DOHH2 (cell line): ENCODE data around the gene CNKSR3.

Experiments
- H3F3A ChIP-seq: fragments of 200-600 bp; sonication (generic), shearing (Covaris generic); 2 replicates; pipeline ENCODE4 v1.6.0; 2016; ENCODE audit warnings: antibody characterized with exemption, mild to moderate bottlenecking; ENCODE audit not compliant: control insufficient read depth, insufficient read depth
- H3K27ac ChIP-seq: fragments of 200-600 bp; sonication (generic); 2 replicates; pipeline ENCODE4 v1.5.1; 2014; ENCODE audit warnings: low read depth, mild to moderate bottlenecking, low read length, moderate library complexity
- H3K27me3 ChIP-seq: fragments of 200-600 bp; sonication (generic); 2 replicates; pipeline ENCODE4 v1.6.1; 2014; ENCODE audit warnings: mild to moderate bottlenecking, low read length, mixed read lengths; ENCODE audit not compliant: control insufficient read depth
- H3K36me3 ChIP-seq: fragments of 200-600 bp; sonication (generic); 2 replicates; pipeline ENCODE4 v1.6.1; 2014; ENCODE audit warnings: mild to moderate bottlenecking, low read length, moderate library complexity, mixed read lengths; ENCODE audit not compliant: control insufficient read depth
- H3K4me1 ChIP-seq: fragments of 200-600 bp; sonication (generic); 2 replicates; pipeline ENCODE4 v1.6.1; 2014; ENCODE audit warnings: mild to moderate bottlenecking, low read length, mixed read lengths; ENCODE audit not compliant: control insufficient read depth
- H3K4me2 ChIP-seq: fragments of 200-600 bp; sonication (generic); 2 replicates; pipeline ENCODE4 v1.6.0; 2014; ENCODE audit warnings: mild to moderate bottlenecking, low read length, moderate library complexity
- H3K4me3 ChIP-seq: fragments of 200-600 bp; sonication (generic); 2 replicates; pipeline ENCODE4 v1.5.1; 2014; ENCODE audit warnings: mild to moderate bottlenecking, low read length, mixed read lengths
- H3K79me2 ChIP-seq: fragments of 200-600 bp; sonication (generic); 2 replicates; pipeline ENCODE4 v1.6.1; 2014; ENCODE audit warnings: mild to moderate bottlenecking, low read length, mixed read lengths; ENCODE audit not compliant: control insufficient read depth
- H3K9me2 ChIP-seq: fragments of 200-600 bp; sonication (generic); replicated peaks from 2 replicates; pipeline ENCODE4 v1.6.1; 2014; ENCODE audit warnings: mild to moderate bottlenecking, low read length, mixed read lengths; ENCODE audit not compliant: control insufficient read depth
- H3K9me3 ChIP-seq: fragments of 200-600 bp; sonication (generic); 2 replicates; pipeline ENCODE4 v1.6.1; 2014; ENCODE audit warnings: antibody characterized with exemption, low read length, mixed read lengths; ENCODE audit not compliant: control insufficient read depth, insufficient read depth
- H4K20me1 ChIP-seq: fragments of 200-600 bp; sonication (generic); 2 replicates; pipeline ENCODE4 v1.6.0; 2014; ENCODE audit warnings: low read depth, mild to moderate bottlenecking, antibody characterized with exemption, low read length, moderate library complexity; ENCODE audit not compliant: control insufficient read depth, insufficient read depth
- CTCF ChIP-seq: fragments of 200-600 bp; sonication (generic); IDR thresholded peaks from one replicate; pipeline ENCODE4 v1.5.1; 2014; ENCODE audit warnings: antibody characterized with exemption, mild to moderate bottlenecking, low read depth, low read length; ENCODE audit not compliant: poor library complexity, severe bottlenecking
- EZH2phosphoT487 ChIP-seq: fragments of 200-600 bp; sonication (generic); IDR thresholded peaks from 2 replicates; pipeline ENCODE4 v1.6.1; 2017; ENCODE audit warnings: borderline replicate concordance, mild to moderate bottlenecking, antibody characterized with exemption, low read length, moderate library complexity, mixed read lengths

CNKSR3 gene

DNA sequence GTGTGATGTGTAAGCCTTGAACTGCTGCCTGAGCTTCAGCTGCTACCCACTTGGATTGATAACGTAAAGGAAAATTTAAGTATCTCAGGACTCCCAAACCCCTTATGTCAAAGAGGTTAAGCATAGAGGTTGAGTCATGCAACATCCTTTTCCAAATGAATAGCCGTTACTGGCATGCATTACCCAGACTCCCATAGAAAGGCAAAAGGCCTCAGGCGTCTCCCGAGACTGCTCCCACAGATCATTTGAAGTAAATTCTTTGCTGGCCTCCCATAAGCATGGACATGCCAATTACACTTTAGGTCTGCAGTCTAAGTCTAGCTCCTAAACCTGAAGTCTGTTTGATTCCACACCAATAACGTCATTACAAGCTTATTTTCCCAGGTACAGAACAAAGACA, 168.6 kb downstream of the CNKSR3 start:
- no peaks in the 10 kb centered on the region for H4K20me1 ChIP-seq
- H3K4me3 ChIP-seq: no peak overlapping the region
- H3K9me2 ChIP-seq: no peaks in the 10 kb centered on the region
- H3F3A ChIP-seq: no peaks in the 10 kb centered on the region
- H3K9me3 ChIP-seq: peaks cover 4% of the 10 kb centered on the region; the same call in 1 of the 2 replicates
- H3K27me3 ChIP-seq: peaks cover 3% of the 10 kb centered on the region; the same call in 1 of the 2 replicates
- no peaks in the 10 kb centered on the region for H3K79me2 ChIP-seq
- H3K27ac ChIP-seq: no peak overlapping the region
- no peaks in the 10 kb centered on the region for H3K4me1 ChIP-seq
- TF ChIP-seq EZH2phosphoT487 (no peak), CTCF (no peak)
- H3K4me2 ChIP-seq: no peak overlapping the region
- H3K36me3 ChIP-seq: no peaks in the 10 kb centered on the region

GRCh38 chr6:154341336-154341735, 169.1 kb downstream of the CNKSR3 start:
- H3K27ac ChIP-seq: no peak overlapping the region
- H3K4me3 ChIP-seq: no peak overlapping the region
- H3K4me2 ChIP-seq: no peak overlapping the region

More at GRCh38 chr6:154341336-154341735, 169.1 kb downstream of the CNKSR3 start:
- H3K4me1 ChIP-seq: no peaks in the 10 kb centered on the region
- no peaks in the 10 kb centered on the region for H3K79me2 ChIP-seq
- TF ChIP-seq EZH2phosphoT487 (no peak), CTCF (no peak)
- no peaks in the 10 kb centered on the region for H3K36me3 ChIP-seq
- no peaks in the 10 kb centered on the region for H3F3A ChIP-seq
- peaks cover 3% of the 10 kb centered on the region; the same call in 1 of the 2 replicates for H3K27me3 ChIP-seq
- H3K9me3 ChIP-seq: peaks cover under 1% of the 10 kb centered on the region; the same call in 1 of the 2 replicates
- no peaks in the 10 kb centered on the region for H3K9me2 ChIP-seq
- no peaks in the 10 kb centered on the region for H4K20me1 ChIP-seq
